Femur (tissue), 1 donor: Measurements from ENCODE around the gene SLC35B4.
"Not testable (repeated sequence)": the region's sequence is repeated elsewhere in the genome, so short reads cannot be mapped to it uniquely, and the experiment has no call there.

Source experiments
- DNase-seq: peaks from one replicate; pipeline ENCODE4 v3.0.0-alpha.2; 2017

SLC35B4 gene

DNA sequence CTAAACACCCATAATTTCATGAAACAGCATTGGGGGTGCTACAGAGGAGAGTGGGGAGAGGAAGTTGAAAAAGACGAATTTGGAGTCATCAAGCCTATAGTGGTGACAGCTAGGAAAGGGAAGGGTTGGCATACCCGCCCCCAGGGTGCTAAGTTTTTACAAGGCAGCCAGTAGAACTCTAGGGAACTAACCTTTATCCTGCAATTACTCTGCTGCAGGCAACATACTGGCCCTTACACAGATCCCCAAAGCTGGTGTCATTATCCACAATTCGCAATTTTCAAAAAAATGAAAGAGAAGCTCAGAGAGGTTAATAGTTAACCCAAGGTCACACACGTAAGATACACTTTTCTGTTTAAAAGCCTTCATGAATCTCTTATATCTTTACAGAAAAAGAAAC is 14.2 kb upstream of the SLC35B4 start:
- no peak for DNase-seq

- DNase-seq = no peak
Observed at GRCh38 chr7:134329614-134330346, 13.1 kb upstream of the SLC35B4 start.

GRCh38 chr7:134328900-134329299 is 12.2 kb upstream of the SLC35B4 start:
- DNase-seq = no peak

- no peak for DNase-seq
Observed at GRCh38 chr7:134327896-134328295, 11.2 kb upstream of the SLC35B4 start.

DNA sequence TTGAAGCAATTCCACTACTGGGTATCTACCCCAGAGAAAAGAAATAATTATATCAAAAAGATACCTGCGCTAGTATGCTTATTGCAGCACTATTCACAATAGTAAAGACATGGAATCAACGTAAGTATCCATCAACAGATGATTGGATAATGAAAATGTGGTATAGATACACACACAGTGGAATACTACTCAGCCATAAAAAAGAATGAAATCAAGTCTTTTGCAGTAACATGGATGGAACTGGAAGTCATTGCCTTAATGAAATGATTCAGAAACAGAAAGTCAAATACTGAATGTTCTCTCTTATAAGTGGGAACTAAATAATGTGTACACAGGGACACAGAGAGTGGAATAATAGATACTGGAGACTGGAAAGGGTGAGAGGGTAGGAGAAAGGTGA is 7.4 kb upstream of the SLC35B4 start:
- DNase-seq = no peak

DNA sequence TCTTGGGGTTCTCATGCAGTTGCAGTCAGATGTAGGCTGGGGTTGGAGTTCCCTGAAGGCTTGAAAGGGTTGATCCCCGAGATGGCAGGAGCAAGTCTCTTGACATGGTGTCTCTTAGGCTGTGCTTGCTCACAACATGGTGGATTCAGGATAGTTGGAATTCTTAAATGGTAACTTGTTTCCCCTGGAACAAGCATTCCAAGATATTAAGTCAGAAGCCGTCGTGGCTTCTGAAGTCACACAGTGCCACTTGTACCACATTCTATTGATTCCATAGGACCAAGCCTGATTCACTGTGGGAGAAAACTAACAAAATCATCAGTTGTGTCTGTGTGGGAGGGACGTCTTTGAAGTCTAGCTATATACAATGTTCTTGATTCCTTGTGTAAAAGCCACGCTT is 3.5 kb upstream of the SLC35B4 start:
- DNase-seq = no peak

DNA sequence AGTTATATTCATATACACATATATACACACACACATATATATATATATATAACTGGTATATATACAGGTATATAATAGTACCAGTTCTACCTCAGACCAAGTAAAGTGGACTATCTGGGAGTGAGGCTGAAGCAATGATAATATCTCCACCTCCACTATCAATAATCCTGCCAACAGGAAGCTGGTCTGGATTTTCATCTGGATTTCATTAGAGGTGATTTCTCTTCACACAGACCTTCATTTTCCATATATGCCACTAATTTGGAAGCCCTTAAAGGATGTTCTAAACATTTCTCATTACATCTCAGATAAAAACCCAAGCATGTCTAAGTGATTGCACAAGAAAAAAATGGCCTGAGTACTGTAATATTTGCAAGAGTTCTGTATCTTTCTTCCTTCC is 1.7 kb upstream of the SLC35B4 start:
- DNase-seq = no peak

- no peak for DNase-seq
Observed at GRCh38 chr7:134317434-134317833, 704 bp upstream of the SLC35B4 start.

GRCh38 chr7:134315679-134316538 is 821 bp downstream of the SLC35B4 start:
- DNase-seq = no peak

- DNase-seq = no peak
Observed at GRCh38 chr7:134313543-134313942, 3.2 kb downstream of the SLC35B4 start.

DNA sequence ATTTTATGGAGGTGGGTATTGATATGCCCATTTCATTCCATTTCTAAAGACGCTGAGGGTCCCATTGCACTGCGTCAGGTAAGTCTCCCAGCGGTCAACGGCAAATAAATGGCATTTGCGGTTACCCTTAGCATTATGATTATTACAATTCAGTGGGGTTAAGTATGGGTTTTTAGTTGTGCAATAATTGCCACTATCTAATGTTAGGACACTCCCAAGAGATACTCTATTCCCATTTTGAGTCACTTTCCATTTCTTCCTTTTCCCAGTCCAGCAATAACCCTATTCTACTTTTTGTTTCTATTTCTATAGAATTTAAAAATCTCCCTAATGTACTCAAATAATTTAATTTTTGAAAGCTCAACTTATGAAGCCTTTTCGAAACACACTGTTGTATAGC is 4.0 kb downstream of the SLC35B4 start:
- no peak for DNase-seq

DNA sequence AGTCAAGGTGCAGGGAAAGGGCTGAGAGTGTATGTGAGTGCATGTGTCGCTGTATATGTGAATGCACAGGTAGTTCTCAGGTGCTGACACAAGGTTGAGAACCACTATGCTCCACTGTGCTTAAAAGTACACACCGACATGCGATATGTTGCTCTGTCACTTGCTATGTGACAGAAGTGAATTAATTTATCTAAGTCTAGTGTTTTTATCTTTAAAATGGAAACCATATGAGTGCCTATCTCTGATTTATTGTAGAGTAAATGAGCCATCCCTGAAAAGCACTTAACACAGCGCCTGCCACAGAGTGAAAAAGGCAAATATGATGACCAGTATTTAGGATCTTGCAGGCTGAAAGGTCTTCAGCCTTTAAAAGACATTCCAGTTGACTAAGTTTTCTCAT is 4.9 kb downstream of the SLC35B4 start:
- DNase-seq = no peak

DNA sequence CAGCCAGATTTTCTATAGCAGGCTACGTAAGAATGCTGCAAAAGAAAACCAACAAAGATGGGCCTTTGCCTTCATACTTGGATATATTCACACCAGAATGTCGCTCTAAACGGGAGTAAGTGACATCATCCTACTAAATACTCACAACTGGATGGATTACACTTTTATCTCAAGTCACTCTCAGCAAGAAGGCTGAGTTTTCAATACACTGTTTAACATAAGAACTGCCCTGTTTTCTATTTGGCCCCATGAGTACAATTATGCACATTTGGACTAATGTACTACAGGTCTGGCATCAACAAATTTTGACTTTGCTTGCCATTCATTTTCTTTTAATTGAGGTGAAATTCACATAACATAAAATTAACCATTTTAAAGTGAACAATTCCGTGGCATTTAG is 8.2 kb downstream of the SLC35B4 start:
- DNase-seq = no peak

DNA sequence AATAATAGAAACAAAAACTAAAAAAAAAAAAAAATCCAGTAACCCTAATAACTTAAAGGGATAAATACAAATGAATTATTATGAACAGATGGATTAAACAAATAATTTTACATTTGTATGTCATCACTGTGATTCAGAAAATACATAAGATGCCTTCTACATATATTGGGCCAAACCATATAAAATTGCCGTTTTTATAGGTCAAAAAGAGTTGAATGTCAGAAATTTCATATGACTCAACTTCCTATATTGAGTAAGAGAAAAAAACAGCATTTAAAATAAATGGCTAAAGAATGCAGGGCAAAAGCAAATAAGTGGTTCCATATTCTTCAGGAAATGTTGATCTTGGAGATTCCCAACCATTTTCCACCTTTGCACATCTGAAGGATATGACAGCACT is 9.4 kb downstream of the SLC35B4 start:
- DNase-seq = no peak

DNA sequence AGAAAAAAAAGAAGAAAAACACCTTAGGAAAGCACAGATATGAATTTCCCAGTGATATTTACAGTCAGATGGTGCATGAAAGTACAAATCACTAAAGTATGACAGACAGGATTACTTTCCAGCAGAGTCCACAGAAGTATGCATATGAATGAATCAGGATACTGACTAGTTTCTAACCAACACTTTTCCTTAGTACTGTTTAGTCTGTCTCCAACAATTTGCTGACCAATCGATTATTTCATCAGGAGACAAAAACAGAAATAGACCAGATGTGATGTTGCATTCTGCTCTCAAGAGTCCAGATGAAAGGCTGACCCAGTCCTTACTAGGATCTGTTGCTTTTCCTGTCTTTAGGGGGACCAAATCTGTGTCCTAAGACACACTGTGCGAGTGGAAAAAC is 14.6 kb downstream of the SLC35B4 start:
- no peak for DNase-seq

- no peak for DNase-seq
Observed at GRCh38 chr7:134301592-134301991, 15.1 kb downstream of the SLC35B4 start.

GRCh38 chr7:134300988-134301387 is 15.7 kb downstream of the SLC35B4 start:
- DNase-seq = no peak

GRCh38 chr7:134298902-134299683 is 17.6 kb downstream of the SLC35B4 start:
- peak; percentile 27 for DNase-seq

DNA sequence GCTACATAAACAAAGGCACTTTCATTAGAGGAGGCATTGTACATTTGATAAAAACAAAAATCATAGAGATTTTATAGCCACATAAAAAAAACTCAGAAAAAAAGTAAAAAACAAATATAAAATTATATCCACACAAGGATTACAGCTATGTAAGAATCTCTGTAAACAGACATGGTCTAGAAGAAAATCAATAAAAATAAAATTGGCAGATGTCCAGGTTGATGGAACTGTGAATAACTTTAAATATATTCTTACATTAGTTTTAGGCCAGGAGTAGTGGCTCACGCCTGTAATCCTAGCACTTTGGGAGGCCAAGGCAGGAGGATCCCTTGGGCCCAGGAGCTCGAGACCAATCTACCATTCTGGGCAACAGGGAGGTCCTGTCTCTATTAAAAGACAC is 19.2 kb downstream of the SLC35B4 start:
- no peak for DNase-seq

DNA sequence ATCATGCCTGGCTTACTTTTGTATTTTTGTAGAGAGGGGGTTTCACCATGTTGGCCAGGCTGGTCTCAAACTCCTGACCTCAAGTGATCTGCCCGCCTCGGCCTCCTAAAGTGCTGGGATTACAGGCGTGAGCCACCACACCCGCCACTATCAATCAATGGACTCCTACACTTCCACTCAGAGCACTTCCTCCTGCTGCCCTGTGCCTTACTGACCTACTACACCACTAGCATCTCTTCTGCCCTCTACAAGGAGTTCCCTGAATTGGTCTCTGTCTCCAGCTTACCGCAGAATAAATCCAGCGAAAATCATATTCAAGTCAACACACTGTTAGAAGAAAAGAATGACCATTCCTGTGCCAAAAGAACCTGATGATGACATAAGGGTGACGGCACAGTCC is 20.7 kb downstream of the SLC35B4 start:
- not testable (repeated sequence) for DNase-seq

- peak; percentile 24 for DNase-seq
Observed at GRCh38 chr7:134293002-134293740, 23.6 kb downstream of the SLC35B4 start.

GRCh38 chr7:134290286-134290685 is 26.4 kb downstream of the SLC35B4 start:
- no peak for DNase-seq

DNA sequence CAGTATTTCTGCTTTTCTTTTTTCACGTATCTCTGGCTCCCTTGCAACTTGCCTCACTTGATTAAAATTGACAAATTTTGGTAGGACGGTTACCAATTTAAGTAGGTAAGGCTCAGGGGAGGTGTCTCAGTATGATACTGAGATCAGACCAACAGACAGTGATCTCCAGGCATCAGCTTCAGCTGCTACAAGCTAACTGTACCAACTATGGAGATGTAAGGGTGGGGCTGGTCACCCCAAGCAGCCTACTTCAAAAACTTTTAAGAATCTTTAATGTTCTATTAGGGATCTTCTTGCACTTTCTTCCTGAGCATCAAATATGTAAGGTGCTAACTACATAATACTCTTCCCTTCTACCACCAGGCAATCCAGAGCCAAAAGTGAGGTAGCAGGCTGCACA is 26.9 kb downstream of the SLC35B4 start:
- no peak for DNase-seq
